ENCODE measurements around the gene RGS9BP.
A peak's percentile ranks its signal among the peaks of the same experiment; 100 is the strongest.

DNA sequence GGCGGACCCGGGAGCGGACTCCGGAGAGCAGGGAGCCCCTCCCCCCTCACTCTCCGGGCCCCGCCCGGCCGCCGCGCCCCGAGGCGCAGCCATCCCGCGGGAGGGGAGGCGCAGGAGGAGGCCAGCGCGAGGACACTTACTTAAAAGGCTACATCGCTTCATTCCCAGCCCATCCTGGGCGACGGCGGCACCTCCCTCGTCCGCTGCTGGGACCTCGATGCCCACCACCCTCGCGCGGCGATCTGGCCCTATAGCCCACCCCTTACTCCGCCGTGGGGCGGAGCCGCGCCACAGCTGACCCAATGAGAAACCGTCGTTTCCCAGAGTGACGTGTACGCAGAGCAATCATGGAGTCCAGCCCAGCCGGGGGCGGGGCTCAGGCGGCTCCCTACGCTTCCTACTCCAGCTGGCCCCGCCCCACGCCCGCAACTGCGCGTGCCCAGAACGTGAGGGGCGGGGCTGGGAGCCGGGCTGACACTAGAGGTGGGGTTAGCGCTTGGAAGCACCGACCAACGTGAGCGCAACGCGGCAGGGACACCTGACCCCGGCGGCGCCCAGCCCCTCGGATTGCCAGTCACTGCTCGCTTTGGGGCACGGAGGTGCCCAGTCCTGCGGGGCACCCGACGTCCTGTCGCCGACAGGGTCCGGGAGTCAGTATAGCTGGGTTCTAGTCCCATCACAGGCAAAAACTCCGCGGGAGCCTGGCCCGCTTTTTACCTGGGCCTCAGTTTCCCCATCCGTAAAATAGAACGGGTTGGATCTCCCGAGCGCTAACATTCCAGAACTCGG, 523 bp upstream of the RGS9BP start, which contains the start of gene ANKRD27:
- TF ChIP-seq, protein P1, sequence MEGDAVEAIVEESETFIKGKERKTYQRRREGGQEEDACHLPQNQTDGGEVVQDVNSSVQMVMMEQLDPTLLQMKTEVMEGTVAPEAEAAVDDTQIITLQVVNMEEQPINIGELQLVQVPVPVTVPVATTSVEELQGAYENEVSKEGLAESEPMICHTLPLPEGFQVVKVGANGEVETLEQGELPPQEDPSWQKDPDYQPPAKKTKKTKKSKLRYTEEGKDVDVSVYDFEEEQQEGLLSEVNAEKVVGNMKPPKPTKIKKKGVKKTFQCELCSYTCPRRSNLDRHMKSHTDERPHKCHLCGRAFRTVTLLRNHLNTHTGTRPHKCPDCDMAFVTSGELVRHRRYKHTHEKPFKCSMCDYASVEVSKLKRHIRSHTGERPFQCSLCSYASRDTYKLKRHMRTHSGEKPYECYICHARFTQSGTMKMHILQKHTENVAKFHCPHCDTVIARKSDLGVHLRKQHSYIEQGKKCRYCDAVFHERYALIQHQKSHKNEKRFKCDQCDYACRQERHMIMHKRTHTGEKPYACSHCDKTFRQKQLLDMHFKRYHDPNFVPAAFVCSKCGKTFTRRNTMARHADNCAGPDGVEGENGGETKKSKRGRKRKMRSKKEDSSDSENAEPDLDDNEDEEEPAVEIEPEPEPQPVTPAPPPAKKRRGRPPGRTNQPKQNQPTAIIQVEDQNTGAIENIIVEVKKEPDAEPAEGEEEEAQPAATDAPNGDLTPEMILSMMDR (IDR thresholded peaks at IDR 0.05) = peak in 1 of 5 experiments; percentile 19
- peak; percentile 57 to 65 for TF ChIP-seq EP300 (IDR thresholded peaks at IDR 0.05)

Data from tibial nerve (tissue), 4 donors.